HepG2 (cell line): ENCODE measurements around the gene FBRSL1. TPM values are rescaled to one million over a fixed set of nuclear protein-coding genes. Genes with fewer than 3 reads are reported as not detected.

Source experiments
- FOXC1 ChIP-seq: sonication (generic); formaldehyde crosslinking; IDR thresholded peaks from 2 replicates; pipeline ENCODE4 v1.8.0; 2022; ENCODE audit warnings: mild to moderate bottlenecking, missing genetic modification reagents, borderline replicate concordance
- KDM5B ChIP-seq: sonication (generic); formaldehyde crosslinking; IDR thresholded peaks from 2 replicates; pipeline ENCODE4 v1.4.0; 2020; ENCODE audit warnings: missing genetic modification reagents, mild to moderate bottlenecking, borderline replicate concordance
- MIER3 ChIP-seq: IDR thresholded peaks from 2 replicates; pipeline ENCODE4 v1.6.1; 2016; ENCODE audit warnings: missing compliant biosample characterization, borderline replicate concordance
- PHB2 ChIP-seq: fragments of 450-650 bp; IDR thresholded peaks from 2 replicates; pipeline ENCODE4 v1.6.1; 2018; ENCODE audit not compliant: partially characterized antibody
- SCMH1 ChIP-seq: sonication (generic); formaldehyde crosslinking; IDR thresholded peaks from 2 replicates; pipeline ENCODE4 v1.9.0; 2021; ENCODE audit warnings: missing genetic modification reagents, mild to moderate bottlenecking, borderline replicate concordance
- SP5 ChIP-seq: IDR thresholded peaks from 2 replicates; pipeline ENCODE4 v1.6.1; 2016; ENCODE audit warnings: low read depth, borderline replicate concordance
- SRSF1 ChIP-seq: fragments of 200-400 bp; formaldehyde crosslinking; optimal IDR thresholded peaks from 2 replicates; pipeline ENCODE3; 2017; ENCODE audit warnings: mild to moderate bottlenecking, low read depth, low read length, moderate library complexity
- THAP9 ChIP-seq: sonication (generic); formaldehyde crosslinking; IDR thresholded peaks from 2 replicates; pipeline ENCODE4; 2020; ENCODE audit warnings: missing genetic modification reagents, mild to moderate bottlenecking, borderline replicate concordance
- THRA ChIP-seq: sonication (generic); formaldehyde crosslinking; IDR thresholded peaks from 2 replicates; pipeline ENCODE4 v1.4.0; 2020; ENCODE audit warnings: missing genetic modification reagents, borderline replicate concordance
- ZNF292 ChIP-seq: sonication (generic); formaldehyde crosslinking; IDR thresholded peaks from 2 replicates; pipeline ENCODE4 v1.8.1; 2022; ENCODE audit warnings: mild to moderate bottlenecking, low read depth, missing genetic modification reagents, borderline replicate concordance
- ZNF44 ChIP-seq: sonication (generic); formaldehyde crosslinking; IDR thresholded peaks from 2 replicates; pipeline ENCODE4 v1.5.1; 2020; ENCODE audit warnings: mild to moderate bottlenecking, missing genetic modification reagents
- ZNF446 ChIP-seq: sonication (generic); formaldehyde crosslinking; IDR thresholded peaks from 2 replicates; pipeline ENCODE4 v1.5.0; 2020; ENCODE audit warnings: mild to moderate bottlenecking, missing genetic modification reagents
- ZNF703 ChIP-seq: sonication (generic); formaldehyde crosslinking; IDR thresholded peaks from 2 replicates; pipeline ENCODE4 v1.5.1; 2020; ENCODE audit warnings: missing genetic modification reagents, mild to moderate bottlenecking, moderate library complexity, borderline replicate concordance
- polyA plus RNA-seq, 8 experiments: library from polyadenylated mRNA; depleted of rRNA in 3 of 8; stranded (reverse) in 7 of 8; unstranded in 1 of 8; fragments of >200 nt; fragmentation: Illumina TruSeq in 4 of 8; extraction: Trizol in 4 of 8; gene quantifications; 2 replicates each; pipeline versions ENCODE4 v1.2.1 to v1.2.3, GENCODE V29; 2011 to 2016; ENCODE audit warnings: low read depth in 4 of 8, missing spikeins in 1 of 8, mixed read lengths in 1 of 8; ENCODE audit not compliant: insufficient read depth in 1 of 8
- total RNA-seq, 5 experiments: library from RNA; depleted of rRNA; stranded (reverse); fragments of >200 nt; fragmentation: Illumina TruSeq; extraction: Trizol; gene quantifications; 2 replicates each; pipeline ENCODE4 v1.2.3, GENCODE V29; 2016; ENCODE audit warnings: low read depth in 1 of 5
- TF ChIP-seq, protein P1 (sequence below): sonication (generic); formaldehyde crosslinking; IDR thresholded peaks from 2 replicates; pipeline ENCODE4 v1.5.1; 2020; ENCODE audit warnings: missing genetic modification reagents, mild to moderate bottlenecking, borderline replicate concordance
- TF ChIP-seq, protein P2 (sequence below): sonication (generic); formaldehyde crosslinking; IDR thresholded peaks from 2 replicates; pipeline ENCODE4 v1.4.0; 2020; ENCODE audit warnings: missing genetic modification reagents, mild to moderate bottlenecking, borderline replicate concordance
- TF ChIP-seq, protein P3 (sequence below): IDR thresholded peaks from 2 replicates; pipeline ENCODE4 v1.6.1; 2016; ENCODE audit warnings: mild to moderate bottlenecking

The FBRSL1 gene
- total and polyA plus RNA-seq, 2 of the 13 experiments (the other 11 are each of a cell fraction or from before 2014, with no cell fraction given) = 3.6 to 7.9 TPM

- TF ChIP-seq, protein P1, sequence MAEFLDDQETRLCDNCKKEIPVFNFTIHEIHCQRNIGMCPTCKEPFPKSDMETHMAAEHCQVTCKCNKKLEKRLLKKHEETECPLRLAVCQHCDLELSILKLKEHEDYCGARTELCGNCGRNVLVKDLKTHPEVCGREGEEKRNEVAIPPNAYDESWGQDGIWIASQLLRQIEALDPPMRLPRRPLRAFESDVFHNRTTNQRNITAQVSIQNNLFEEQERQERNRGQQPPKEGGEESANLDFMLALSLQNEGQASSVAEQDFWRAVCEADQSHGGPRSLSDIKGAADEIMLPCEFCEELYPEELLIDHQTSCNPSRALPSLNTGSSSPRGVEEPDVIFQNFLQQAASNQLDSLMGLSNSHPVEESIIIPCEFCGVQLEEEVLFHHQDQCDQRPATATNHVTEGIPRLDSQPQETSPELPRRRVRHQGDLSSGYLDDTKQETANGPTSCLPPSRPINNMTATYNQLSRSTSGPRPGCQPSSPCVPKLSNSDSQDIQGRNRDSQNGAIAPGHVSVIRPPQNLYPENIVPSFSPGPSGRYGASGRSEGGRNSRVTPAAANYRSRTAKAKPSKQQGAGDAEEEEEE (CRISPR knock-in tag) = 0 out of 2 replicates have a peak, but pooled peaks have one; percentile 26
- TF ChIP-seq MIER3 (CRISPR knock-in tag) (0 out of 2 replicates have a peak, but pooled peaks have one; percentile 8), SCMH1 (CRISPR knock-in tag) (no peak), THRA (peak; percentile 31; the same call in 1 of the 2 replicates), THAP9 (CRISPR knock-in tag) (peak; percentile 86; the same call in 1 of the 2 replicates), PHB2 (no peak), SP5 (CRISPR knock-in tag) (no peak), KDM5B (CRISPR knock-in tag) (peak; percentile 66; the same call in 1 of the 2 replicates), ZNF446 (CRISPR knock-in tag) (0 out of 2 replicates have a peak, but pooled peaks have one; percentile 51), SRSF1 (peak; percentile 52), ZNF292 (CRISPR knock-in tag) (peak; percentile 93; the same call in 1 of the 2 replicates), FOXC1 (CRISPR knock-in tag) (peak; percentile 86; the same call in 1 of the 2 replicates), ZNF703 (CRISPR knock-in tag) (no peak), ZNF44 (CRISPR knock-in tag) (0 out of 2 replicates have a peak, but pooled peaks have one; percentile 1)
- TF ChIP-seq, protein P2, sequence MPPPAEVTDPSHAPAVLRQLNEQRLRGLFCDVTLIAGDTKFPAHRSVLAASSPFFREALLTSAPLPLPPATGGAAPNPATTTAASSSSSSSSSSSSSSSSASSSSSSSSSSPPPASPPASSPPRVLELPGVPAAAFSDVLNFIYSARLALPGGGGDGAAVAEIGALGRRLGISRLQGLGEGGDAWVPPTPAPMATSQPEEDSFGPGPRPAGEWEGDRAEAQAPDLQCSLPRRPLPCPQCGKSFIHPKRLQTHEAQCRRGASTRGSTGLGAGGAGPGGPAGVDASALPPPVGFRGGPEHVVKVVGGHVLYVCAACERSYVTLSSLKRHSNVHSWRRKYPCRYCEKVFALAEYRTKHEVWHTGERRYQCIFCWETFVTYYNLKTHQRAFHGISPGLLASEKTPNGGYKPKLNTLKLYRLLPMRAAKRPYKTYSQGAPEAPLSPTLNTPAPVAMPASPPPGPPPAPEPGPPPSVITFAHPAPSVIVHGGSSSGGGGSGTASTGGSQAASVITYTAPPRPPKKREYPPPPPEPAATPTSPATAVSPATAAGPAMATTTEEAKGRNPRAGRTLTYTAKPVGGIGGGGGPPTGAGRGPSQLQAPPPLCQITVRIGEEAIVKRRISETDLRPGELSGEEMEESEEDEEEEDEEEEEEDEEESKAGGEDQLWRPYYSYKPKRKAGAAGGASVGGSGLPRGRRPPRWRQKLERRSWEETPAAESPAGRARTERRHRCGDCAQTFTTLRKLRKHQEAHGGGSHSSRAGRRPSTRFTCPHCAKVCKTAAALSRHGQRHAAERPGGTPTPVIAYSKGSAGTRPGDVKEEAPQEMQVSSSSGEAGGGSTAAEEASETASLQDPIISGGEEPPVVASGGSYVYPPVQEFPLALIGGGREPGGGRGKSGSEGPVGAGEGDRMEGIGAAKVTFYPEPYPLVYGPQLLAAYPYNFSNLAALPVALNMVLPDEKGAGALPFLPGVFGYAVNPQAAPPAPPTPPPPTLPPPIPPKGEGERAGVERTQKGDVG (CRISPR knock-in tag) = 0 out of 2 replicates have a peak, but pooled peaks have one; percentile 56
- TF ChIP-seq, protein P3, sequence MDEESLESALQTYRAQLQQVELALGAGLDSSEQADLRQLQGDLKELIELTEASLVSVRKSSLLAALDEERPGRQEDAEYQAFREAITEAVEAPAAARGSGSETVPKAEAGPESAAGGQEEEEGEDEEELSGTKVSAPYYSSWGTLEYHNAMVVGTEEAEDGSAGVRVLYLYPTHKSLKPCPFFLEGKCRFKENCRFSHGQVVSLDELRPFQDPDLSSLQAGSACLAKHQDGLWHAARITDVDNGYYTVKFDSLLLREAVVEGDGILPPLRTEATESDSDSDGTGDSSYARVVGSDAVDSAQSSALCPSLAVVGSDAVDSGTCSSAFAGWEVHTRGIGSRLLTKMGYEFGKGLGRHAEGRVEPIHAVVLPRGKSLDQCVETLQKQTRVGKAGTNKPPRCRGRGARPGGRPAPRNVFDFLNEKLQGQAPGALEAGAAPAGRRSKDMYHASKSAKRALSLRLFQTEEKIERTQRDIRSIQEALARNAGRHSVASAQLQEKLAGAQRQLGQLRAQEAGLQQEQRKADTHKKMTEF (CRISPR knock-in tag) = 0 out of 2 replicates have a peak, but pooled peaks have one; percentile 39
Observed at GRCh38 chr12:132517013-132517739, 27.2 kb downstream of the FBRSL1 start (continued).
